Ammon's horn (tissue), 1 donor: ENCODE results near the gene SPSB1.

Experiments used
- DNase-seq: peaks from one replicate; pipeline ENCODE4 v3.0.0-alpha.2; 2016; ENCODE audit warnings: low spot score

SPSB1 gene

GRCh38 chr1:9344426-9345200, 51.9 kb downstream of the SPSB1 start:
- DNase-seq, result no peak

GRCh38 chr1:9345471-9345870, 52.8 kb downstream of the SPSB1 start:
- DNase-seq, result no peak

- DNase-seq, result no peak
Observed at GRCh38 chr1:9345922-9346321, 53.2 kb downstream of the SPSB1 start.

- DNase-seq, result no peak
Observed at GRCh38 chr1:9346566-9346965, 53.9 kb downstream of the SPSB1 start.

GRCh38 chr1:9347095-9347850, 54.6 kb downstream of the SPSB1 start:
- DNase-seq, result no peak

- no peak for DNase-seq
Observed at GRCh38 chr1:9349331-9349851, 56.7 kb downstream of the SPSB1 start.

- no peak for DNase-seq
Observed at GRCh38 chr1:9350013-9350908, 57.6 kb downstream of the SPSB1 start.

GRCh38 chr1:9350960-9351359, 58.3 kb downstream of the SPSB1 start:
- no peak for DNase-seq

- DNase-seq, result no peak
Observed at GRCh38 chr1:9351654-9352271, 59.1 kb downstream of the SPSB1 start.

DNA sequence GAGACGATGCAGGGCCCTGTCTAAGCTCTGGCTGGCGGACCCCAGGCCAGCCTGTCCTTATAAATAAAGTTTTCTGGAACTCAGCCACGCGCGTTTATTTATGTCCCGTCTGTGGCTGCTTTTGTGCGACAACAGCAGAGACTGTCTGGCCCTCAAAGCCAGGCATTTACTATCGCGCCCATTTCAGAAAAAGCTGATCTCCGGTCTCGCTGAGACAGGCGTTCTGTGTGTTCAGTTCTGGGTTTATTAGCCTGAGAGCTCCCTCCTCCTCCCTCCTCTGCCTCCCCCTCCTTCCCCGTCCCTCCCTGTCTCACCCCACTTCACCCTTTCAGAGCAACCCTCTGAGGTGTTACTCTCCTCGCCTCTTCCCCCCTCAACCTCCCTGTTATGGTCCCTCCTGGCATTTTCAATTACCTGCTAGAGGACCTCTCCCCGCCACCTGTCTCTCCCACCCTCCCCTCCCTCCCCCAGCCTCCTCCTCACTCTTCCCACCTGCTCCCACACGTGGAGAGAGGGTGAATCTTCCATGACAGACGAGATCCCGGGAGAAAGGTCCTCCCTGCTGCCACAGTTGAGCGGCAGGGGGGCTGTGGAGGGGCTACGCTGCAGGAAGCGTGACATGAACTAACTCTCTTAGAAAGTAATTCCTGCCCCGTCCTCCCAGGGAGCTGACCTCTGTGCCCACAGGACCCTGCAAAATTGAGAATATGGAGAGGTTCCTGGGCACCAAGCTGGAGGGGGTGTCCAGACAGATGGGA, 59.9 kb downstream of the SPSB1 start:
- peak; percentile 61 for DNase-seq

- DNase-seq, result no peak
Observed at GRCh38 chr1:9355503-9355902, 62.8 kb downstream of the SPSB1 start.

GRCh38 chr1:9356021-9356420, 63.3 kb downstream of the SPSB1 start:
- no peak for DNase-seq

- DNase-seq, result no peak
Observed at GRCh38 chr1:9356829-9357466, 64.3 kb downstream of the SPSB1 start.

GRCh38 chr1:9357958-9358357, 65.3 kb downstream of the SPSB1 start:
- no peak for DNase-seq

- no peak for DNase-seq
Observed at GRCh38 chr1:9360371-9361064, 67.8 kb downstream of the SPSB1 start.

- no peak for DNase-seq
Observed at GRCh38 chr1:9361630-9362260, 69.1 kb downstream of the SPSB1 start.

DNA sequence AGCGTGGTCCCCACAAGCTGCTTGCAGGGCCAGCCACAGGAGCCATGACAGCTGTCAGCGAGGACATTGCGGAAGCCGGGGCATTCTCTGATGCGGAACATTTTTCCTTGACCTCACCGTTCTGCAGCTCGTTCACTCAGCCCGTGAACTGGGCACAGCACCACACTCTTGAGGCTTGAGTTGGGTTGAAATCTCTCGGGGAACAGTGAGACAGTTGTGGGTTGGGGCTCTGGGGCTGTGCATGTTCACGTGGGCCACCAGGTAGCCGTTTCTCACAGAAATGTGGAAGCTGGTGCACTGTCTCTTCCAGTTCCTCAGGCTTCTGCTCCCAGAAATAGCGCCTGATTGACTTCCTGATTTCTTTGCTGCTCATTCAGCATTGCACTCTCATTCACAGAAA, 69.8 kb downstream of the SPSB1 start:
- DNase-seq, result peak; percentile 61

DNA sequence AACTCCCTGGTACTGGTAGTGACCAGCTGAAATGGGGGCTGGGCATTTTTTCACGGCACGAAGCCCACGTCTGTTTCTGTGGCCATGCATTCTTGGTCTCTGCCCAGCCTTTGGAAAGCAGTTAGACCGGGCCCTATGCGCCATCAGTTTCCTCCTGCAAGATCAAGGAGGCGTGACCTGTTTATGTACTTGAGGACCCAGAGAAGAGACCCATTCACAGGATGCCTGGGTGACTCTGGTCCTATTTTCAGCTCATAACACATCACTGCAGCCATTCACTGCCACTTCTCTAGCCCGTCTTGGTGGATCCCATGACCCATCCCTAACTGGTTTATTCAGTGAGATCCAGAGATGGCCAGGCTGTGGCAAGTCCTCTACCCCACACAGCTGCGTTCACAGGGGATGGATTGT, 70.4 kb downstream of the SPSB1 start:
- DNase-seq, result peak; percentile 88

DNA sequence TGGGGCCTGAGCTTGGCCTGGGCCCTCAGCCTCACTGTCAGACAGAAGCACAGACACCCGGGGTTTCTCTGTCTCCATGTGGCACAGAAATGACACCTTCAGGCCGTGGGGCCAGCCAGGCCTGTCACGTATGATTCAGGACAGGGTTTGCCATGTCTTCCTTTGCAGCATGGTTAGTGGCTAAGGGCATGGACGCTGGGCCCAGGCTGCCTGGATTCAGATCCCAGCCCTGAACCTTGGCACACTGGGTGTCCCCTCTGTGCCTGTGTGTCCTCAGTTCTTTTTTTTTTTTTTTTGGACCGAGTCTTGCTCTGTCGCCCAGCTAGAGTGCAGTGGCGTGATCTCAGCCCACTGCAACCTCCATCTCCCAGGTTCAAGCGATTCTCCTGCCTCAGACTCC, 73.6 kb downstream of the SPSB1 start:
- no peak for DNase-seq
